ENCODE data around the gene NCOR1.

DNA sequence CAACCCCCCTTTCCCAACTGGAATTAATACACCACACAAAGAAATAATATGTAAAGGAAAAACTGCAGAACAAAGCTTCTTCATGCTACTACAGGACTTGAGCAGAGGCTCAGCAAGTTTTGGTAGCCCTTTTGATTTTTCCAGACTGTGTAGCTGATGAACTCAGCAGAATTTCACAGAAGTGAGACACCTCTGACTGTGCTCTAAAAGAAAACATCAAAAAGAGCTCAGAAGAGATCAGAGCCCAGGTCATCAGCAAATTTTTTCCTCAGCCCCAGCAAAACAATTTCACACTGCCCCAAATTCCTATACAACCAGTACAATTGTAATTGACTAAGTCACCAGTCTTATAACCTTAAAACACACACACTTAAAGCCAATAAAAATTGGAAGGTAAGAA lies 177.7 kb downstream of the NCOR1 start:
- TF ChIP-seq ZBTB7A (IDR thresholded peaks at IDR 0.05; ENCODE audit: low read depth) (no peak), CEBPB (IDR thresholded peaks at IDR 0.05) (no peak), YY1 (IDR thresholded peaks at IDR 0.05; ENCODE audit: low read depth) (no peak), RAD21 (IDR thresholded peaks at IDR 0.05; ENCODE audit: low read depth) (no peak), TEAD4 (IDR thresholded peaks at IDR 0.05) (no peak), TAF1 (IDR thresholded peaks at IDR 0.05; ENCODE audit: low read depth) (no peak), TCF12 (IDR thresholded peaks at IDR 0.05; ENCODE audit: low read depth) (no peak), CREB1 (IDR thresholded peaks at IDR 0.05; ENCODE audit: low read depth) (no peak), EP300 (IDR thresholded peaks at IDR 0.05; ENCODE audit: borderline replicate concordance) (no peak), EGR1 (IDR thresholded peaks at IDR 0.05) (no peak)
- TF ChIP-seq, protein P1, sequence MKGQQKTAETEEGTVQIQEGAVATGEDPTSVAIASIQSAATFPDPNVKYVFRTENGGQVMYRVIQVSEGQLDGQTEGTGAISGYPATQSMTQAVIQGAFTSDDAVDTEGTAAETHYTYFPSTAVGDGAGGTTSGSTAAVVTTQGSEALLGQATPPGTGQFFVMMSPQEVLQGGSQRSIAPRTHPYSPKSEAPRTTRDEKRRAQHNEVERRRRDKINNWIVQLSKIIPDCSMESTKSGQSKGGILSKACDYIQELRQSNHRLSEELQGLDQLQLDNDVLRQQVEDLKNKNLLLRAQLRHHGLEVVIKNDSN (IDR thresholded peaks at IDR 0.05): no peak
- TF ChIP-seq, protein P2, sequence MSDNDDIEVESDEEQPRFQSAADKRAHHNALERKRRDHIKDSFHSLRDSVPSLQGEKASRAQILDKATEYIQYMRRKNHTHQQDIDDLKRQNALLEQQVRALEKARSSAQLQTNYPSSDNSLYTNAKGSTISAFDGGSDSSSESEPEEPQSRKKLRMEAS (IDR thresholded peaks at IDR 0.05): no peak

All from Ishikawa (cell line).